PFSK-1 (cell line): ENCODE data around the gene CEP68.

Experiments
- FOXP2 ChIP-seq: optimal IDR thresholded peaks from 2 replicates; pipeline ENCODE3; 2011; ENCODE audit warnings: borderline replicate concordance, control low read depth, inconsistent platforms; ENCODE audit not compliant: insufficient read depth; ENCODE audit errors: extremely low read length, extremely low read depth
- POLR2AphosphoS5 ChIP-seq: IDR thresholded peaks from 2 replicates; pipeline ENCODE4 v1.6.1; 2012; ENCODE audit warnings: low read depth, mild to moderate bottlenecking, control low read depth, low read length, moderate library complexity
- SIN3A ChIP-seq: IDR thresholded peaks from 2 replicates; pipeline ENCODE4 v1.6.1; 2012; ENCODE audit warnings: mild to moderate bottlenecking, low read length, moderate library complexity, borderline replicate concordance; ENCODE audit not compliant: insufficient read depth
- TAF1 ChIP-seq: IDR thresholded peaks from 2 replicates; pipeline ENCODE4 v1.6.1; 2012; ENCODE audit warnings: low read length, control low read depth, borderline replicate concordance; ENCODE audit not compliant: insufficient read depth
- TF ChIP-seq, protein P1 (sequence below), 2 experiments: IDR thresholded peaks; 2 replicates each; pipeline versions ENCODE4 v1.6.1 to v1.8.0; 2011 to 2012; ENCODE audit warnings: low read depth in 2 of 2, low read length in 2 of 2, control low read depth in 1 of 2, inconsistent platforms in 1 of 2, mild to moderate bottlenecking in 1 of 2, moderate library complexity in 1 of 2; ENCODE audit not compliant: insufficient read depth in 1 of 2

CEP68 gene

DNA sequence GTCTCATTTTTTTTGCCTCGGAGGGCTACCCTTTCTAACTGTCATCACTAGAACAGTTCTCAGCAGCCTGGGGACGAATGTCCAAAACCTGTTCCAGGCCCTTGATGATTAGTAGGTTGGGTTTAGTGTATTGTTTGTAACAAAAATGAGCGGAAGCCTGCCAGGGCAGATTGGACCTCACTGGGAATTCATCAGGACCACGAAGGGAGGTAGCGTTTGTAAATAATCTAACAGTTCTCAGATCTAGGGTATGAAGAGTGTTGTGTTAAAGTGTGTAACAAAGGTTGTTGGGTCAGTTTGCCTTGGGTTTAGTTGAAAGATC lies 799 bp downstream of the CEP68 start:
- no peak for TF ChIP-seq SIN3A
- TF ChIP-seq FOXP2 = no peak
- no peak for TF ChIP-seq TAF1
- no peak for TF ChIP-seq POLR2AphosphoS5
- TF ChIP-seq, protein P1, sequence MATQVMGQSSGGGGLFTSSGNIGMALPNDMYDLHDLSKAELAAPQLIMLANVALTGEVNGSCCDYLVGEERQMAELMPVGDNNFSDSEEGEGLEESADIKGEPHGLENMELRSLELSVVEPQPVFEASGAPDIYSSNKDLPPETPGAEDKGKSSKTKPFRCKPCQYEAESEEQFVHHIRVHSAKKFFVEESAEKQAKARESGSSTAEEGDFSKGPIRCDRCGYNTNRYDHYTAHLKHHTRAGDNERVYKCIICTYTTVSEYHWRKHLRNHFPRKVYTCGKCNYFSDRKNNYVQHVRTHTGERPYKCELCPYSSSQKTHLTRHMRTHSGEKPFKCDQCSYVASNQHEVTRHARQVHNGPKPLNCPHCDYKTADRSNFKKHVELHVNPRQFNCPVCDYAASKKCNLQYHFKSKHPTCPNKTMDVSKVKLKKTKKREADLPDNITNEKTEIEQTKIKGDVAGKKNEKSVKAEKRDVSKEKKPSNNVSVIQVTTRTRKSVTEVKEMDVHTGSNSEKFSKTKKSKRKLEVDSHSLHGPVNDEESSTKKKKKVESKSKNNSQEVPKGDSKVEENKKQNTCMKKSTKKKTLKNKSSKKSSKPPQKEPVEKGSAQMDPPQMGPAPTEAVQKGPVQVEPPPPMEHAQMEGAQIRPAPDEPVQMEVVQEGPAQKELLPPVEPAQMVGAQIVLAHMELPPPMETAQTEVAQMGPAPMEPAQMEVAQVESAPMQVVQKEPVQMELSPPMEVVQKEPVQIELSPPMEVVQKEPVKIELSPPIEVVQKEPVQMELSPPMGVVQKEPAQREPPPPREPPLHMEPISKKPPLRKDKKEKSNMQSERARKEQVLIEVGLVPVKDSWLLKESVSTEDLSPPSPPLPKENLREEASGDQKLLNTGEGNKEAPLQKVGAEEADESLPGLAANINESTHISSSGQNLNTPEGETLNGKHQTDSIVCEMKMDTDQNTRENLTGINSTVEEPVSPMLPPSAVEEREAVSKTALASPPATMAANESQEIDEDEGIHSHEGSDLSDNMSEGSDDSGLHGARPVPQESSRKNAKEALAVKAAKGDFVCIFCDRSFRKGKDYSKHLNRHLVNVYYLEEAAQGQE (IDR thresholded peaks at IDR 0.05; ENCODE audit: insufficient read depth in 1 of 2, low read depth in 2 of 2, low read length in 2 of 2) = no peak

DNA sequence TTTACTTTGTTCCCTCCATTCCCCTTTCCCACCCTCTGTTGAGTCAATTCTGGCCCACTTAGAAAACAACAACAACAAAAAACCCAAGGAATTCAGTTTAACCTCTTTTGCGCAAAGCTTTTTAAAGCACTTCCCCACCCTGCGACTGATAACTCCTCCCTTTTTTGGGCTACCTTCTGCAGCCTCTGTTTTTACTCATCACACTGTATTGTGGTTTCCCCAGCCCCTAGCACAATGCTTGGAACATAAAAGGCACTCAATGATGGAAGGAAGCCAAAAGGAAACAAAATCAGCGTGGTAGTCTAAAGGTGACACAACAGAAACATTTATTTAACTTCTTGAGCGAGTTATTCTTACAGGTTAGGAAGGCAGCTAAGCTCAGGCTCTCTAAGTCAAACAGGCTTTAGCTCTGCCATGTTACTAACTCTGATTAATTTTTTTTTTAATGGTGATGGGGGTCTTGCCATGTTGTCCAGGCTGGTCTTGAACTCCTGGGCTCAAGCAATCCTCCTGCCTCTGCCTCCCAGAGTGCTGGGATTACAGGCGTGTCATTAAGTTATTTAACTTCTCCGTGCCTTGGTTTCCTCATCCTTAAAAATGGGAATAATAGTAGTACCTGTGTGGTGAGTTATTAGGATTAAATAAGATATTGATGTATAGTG lies 1.3 kb downstream of the CEP68 start:
- TF ChIP-seq FOXP2 = no peak
- no peak for TF ChIP-seq SIN3A
- no peak for TF ChIP-seq POLR2AphosphoS5
- TF ChIP-seq TAF1 = no peak
- TF ChIP-seq, protein P1 (IDR thresholded peaks at IDR 0.05; ENCODE audit: insufficient read depth in 1 of 2, low read depth in 2 of 2, low read length in 2 of 2) = no peak

DNA sequence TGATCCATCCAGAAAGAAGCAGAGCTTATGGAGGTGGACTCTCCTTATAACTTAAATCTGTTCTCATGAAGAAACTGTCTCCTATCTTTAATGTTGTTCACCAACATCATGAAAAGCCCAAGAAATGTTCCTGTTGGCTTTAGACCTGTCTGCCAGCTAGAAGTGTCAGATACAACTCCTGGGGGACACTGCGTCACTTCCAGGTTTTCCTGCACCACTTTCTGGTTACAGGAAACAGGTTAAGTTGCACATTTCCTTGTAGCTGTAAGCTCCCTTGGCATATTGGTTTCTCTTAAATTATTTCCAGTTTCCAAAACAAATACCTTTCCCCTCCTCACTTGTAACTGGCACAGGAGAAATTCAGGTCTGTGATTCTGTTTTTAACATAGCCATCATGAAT lies 2.9 kb downstream of the CEP68 start:
- TF ChIP-seq, protein P1 (IDR thresholded peaks at IDR 0.05; ENCODE audit: insufficient read depth in 1 of 2, low read depth in 2 of 2, low read length in 2 of 2) = no peak
- no peak for TF ChIP-seq FOXP2
- no peak for TF ChIP-seq POLR2AphosphoS5
- no peak for TF ChIP-seq SIN3A
- TF ChIP-seq TAF1 = no peak

DNA sequence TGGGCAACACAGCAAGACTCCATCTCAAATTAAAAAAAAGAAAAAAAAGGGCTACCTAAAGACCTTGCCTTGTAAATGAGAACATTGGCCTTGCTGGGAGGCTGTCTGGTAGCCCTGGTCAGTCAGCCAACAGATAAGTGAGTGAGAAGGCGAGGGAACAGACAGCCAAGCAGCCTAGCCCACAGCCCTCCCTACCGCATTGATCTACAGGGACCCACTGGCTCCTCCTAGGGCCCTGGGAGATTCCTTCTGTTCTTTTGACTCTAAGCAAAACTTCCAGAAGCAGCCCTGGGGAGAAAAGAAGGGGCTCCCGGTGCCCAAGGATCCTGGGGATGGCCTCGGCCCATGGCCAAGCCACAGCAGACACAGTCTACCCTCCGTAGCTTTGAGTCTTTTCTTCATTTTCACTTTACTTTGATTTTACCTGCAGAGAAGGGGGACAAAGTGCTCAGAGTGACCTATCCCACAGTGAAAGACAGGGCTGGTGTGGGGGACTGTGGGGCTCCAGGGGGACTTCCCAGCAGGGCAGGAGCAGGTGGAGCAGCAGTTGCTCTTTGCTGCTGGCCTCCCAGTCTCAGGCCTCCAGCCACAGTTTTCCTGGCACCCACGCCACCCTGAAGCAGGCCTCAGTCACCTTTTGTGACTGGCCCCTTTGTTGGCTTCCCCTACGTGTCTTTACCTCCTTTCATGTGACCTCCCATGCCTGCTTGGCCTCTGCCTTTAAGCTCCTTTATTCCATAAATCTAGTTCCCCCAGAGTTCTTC lies 5.1 kb downstream of the CEP68 start:
- TF ChIP-seq SIN3A (no peak), POLR2AphosphoS5 (no peak), FOXP2 (no peak), TAF1 (no peak)
- TF ChIP-seq, protein P1 (IDR thresholded peaks at IDR 0.05; ENCODE audit: insufficient read depth in 1 of 2, low read depth in 2 of 2, low read length in 2 of 2) = no peak
